ENCODE data around the gene FKBP8. TPM values are rescaled to one million over a fixed set of nuclear protein-coding genes. Genes with fewer than 3 reads are reported as not detected.
A peak's percentile ranks its signal among the peaks of the same experiment; 100 is the strongest.
"Not testable (repeated sequence)": the region's sequence is repeated elsewhere in the genome, so short reads cannot be mapped to it uniquely, and the experiment has no call there.

FKBP8 gene
- 100 to 1,000 TPM; 267 to 318 (median 275) TPM for total RNA-seq

GRCh38 chr19:18542941-18543813 is at the start of gene FKBP8:
Gene FKBP8, minus strand, starts transcription at chr19:18543573. Its CDS starts 1,603 bp downstream, at chr19:18541970.
- Histone ChIP-seq H3K27me3 (no peaks in the 10 kb centered on the region), H3K4me3 (peak within 1 kb of the TSS; percentile 75 to 94 (median 82)), H3K27ac (peak within 1 kb of the TSS; percentile 88 to 95 (median 91)), H3K9me3 (no peaks in the 10 kb centered on the region), H3K4me1 (peaks cover 14 to 20% (median 17%) of the 10 kb centered on the region in 4 donors), H3K36me3 (peaks cover 0 to 6% (median 0%) of the 10 kb centered on the region in 4 donors)
- intact Hi-C loops (cut with DNase I; ENCODE audit: low total_unique reads) = no loop called here
- WGBS, 2 donors (ENCODE audit: low coverage in 1 of 2) = 1% methylated on average over 19 of the region's 86 CpGs; no CpG with 5 or more reads in 1 of the 2 donors
- in situ Hi-C loops (cut with MboI; ENCODE audit: low pct_ligation_motif_present in 1 of 4, low pct_unique_long_range_greater_than_20kb in 1 of 4, low sequenced_read_pairs in 3 of 4) = no loop called here
- peak; percentile 97 for DNase-seq
- TF ChIP-seq POLR2A (IDR thresholded peaks at IDR 0.05) (no peak), POLR2AphosphoS5 (IDR thresholded peaks at IDR 0.05) (peak in 1 of 3 donors; percentile 17)

GRCh38 chr19:18592732-18593131 is 49.4 kb upstream of the FKBP8 start:
- in situ Hi-C loops (cut with MboI; ENCODE audit: low pct_ligation_motif_present in 1 of 4, low pct_unique_long_range_greater_than_20kb in 1 of 4, low sequenced_read_pairs in 3 of 4) (loop anchor here (10.0 to 25.0 kb wide), 3 partner anchors 130 to 252 kb away; partner anchors contain the start of gene UPF1 (in 2 of the 4)), intact Hi-C loops (cut with DNase I; ENCODE audit: low total_unique reads) (loop anchor here (5.0 kb wide), 1 partner anchor 255 kb away; no protein-coding TSS in a partner anchor)
- 72 to 100% methylated on average over 1 to 5 of the region's 5 CpGs for WGBS, 2 donors (ENCODE audit: low coverage in 1 of 2)
- H3K27ac ChIP-seq, H3K9me3 ChIP-seq, DNase-seq, H3K4me3 ChIP-seq, H3K36me3 ChIP-seq: not testable (repeated sequence)
- peaks cover 20% of the 10 kb centered on the region for H3K27me3 ChIP-seq
- peaks cover 14 to 37% (median 29%) of the 10 kb centered on the region in 4 donors for H3K4me1 ChIP-seq

GRCh38 chr19:18591735-18592385 is 48.5 kb upstream of the FKBP8 start:
- H3K9me3 ChIP-seq = no peaks in the 10 kb centered on the region
- peaks cover 14 to 38% (median 28%) of the 10 kb centered on the region in 4 donors for H3K4me1 ChIP-seq
- no peak overlapping the region for H3K4me3 ChIP-seq
- peaks cover 0 to 4% (median 0%) of the 10 kb centered on the region in 4 donors for H3K36me3 ChIP-seq
- TF ChIP-seq POLR2A (IDR thresholded peaks at IDR 0.05) (no peak), POLR2AphosphoS5 (IDR thresholded peaks at IDR 0.05) (no peak), CTCF (IDR thresholded peaks at IDR 0.05) (no peak), EP300 (IDR thresholded peaks at IDR 0.05; ENCODE audit: low read depth) (no peak)
- H3K27me3 ChIP-seq = peaks cover 17% of the 10 kb centered on the region
- WGBS, 2 donors (ENCODE audit: low coverage in 1 of 2) = 85 to 93% methylated on average over 4 to 22 of the region's 22 CpGs
- DNase-seq = no peak
- intact Hi-C loops (cut with DNase I; ENCODE audit: low total_unique reads) (loop anchor here (5.0 kb wide), 1 partner anchor 255 kb away; no protein-coding TSS in a partner anchor), in situ Hi-C loops (cut with MboI; ENCODE audit: low pct_ligation_motif_present in 1 of 4, low pct_unique_long_range_greater_than_20kb in 1 of 4, low sequenced_read_pairs in 3 of 4) (loop anchor here (10.0 to 25.0 kb wide), 3 partner anchors 130 to 253 kb away; partner anchors contain the start of gene UPF1 (in 2 of the 4))
- H3K27ac ChIP-seq = no peak overlapping the region

GRCh38 chr19:18590273-18591272 is 47.2 kb upstream of the FKBP8 start:
- DNase-seq = peak; percentile 49
- peak in 2 of 5 experiments; percentile 13 to 18 for TF ChIP-seq CTCF (IDR thresholded peaks at IDR 0.05)
- no peak for TF ChIP-seq EP300 (IDR thresholded peaks at IDR 0.05; ENCODE audit: low read depth)
- H3K4me3 ChIP-seq = no peak overlapping the region
- in situ Hi-C loops (cut with MboI; ENCODE audit: low pct_ligation_motif_present in 1 of 4, low pct_unique_long_range_greater_than_20kb in 1 of 4, low sequenced_read_pairs in 3 of 4) (loop anchor here (10.0 to 25.0 kb wide), 3 partner anchors 128 to 254 kb away; partner anchors contain the start of gene UPF1 (in 2 of the 4)), intact Hi-C loops (cut with DNase I; ENCODE audit: low total_unique reads) (loop anchor here (5.0 kb wide), 1 partner anchor 257 kb away; no protein-coding TSS in a partner anchor)
- peaks cover 7% of the 10 kb centered on the region for H3K27me3 ChIP-seq
- H3K36me3 ChIP-seq = peaks cover 0 to 4% (median 0%) of the 10 kb centered on the region in 4 donors
- H3K27ac ChIP-seq = peak overlapping the region in 3 of 4 donors; percentile 94 to 98 (median 96)
- WGBS, 2 donors (ENCODE audit: low coverage in 1 of 2) = 81 to 82% methylated on average over 4 to 40 of the region's 40 CpGs
- H3K9me3 ChIP-seq = no peaks in the 10 kb centered on the region
- H3K4me1 ChIP-seq = peaks cover 14 to 38% (median 27%) of the 10 kb centered on the region in 4 donors

Measured in transverse colon (tissue), 4 donors.